Measurements from ENCODE around the gene MAT2A.

MAT2A gene

DNA sequence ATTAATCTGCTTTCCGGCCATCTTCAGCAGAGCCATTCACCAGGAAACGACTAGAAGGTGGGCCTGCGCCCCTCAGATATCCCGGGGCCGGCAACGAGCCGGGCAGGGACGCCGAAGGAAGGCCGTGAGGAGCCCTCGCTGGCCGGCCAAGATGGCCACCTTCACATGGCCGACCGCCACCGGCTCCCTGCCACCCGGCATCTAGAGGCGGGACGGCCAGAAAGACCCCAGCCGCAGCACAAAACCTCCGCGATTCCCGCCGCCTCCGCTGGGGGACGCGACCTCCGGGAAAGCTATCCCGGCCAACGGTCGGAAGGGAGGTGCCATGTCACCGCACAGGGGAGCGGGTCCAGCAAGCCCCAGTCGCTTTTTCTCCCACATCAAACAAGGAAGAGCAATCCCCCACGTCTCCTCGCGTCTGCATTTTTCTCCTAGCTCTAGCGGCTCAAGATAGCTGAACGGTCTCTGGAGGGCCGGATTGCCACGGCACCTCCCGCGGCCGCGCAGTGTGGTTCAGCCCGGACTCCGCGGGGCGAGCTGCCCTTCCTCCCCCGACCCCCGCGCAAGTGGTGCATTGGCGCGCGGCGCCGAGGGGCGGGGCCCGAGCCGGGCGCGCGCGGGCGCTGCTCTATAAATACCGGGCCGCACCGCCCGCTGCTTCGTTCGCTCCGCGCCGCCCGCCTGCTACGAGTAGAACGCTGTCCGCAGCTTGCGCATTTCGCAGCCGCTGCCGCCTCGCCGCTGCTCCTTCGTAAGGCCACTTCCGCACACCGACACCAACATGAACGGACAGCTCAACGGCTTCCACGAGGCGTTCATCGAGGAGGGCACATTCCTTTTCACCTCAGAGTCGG, at the start of gene MAT2A:
TSS of gene MAT2A (plus strand) at position 662 of the 854 bp plus-strand sequence. CDS start at position 782, 120 bp downstream.
- peak; percentile 89 to 91 for DNase-seq

DNA sequence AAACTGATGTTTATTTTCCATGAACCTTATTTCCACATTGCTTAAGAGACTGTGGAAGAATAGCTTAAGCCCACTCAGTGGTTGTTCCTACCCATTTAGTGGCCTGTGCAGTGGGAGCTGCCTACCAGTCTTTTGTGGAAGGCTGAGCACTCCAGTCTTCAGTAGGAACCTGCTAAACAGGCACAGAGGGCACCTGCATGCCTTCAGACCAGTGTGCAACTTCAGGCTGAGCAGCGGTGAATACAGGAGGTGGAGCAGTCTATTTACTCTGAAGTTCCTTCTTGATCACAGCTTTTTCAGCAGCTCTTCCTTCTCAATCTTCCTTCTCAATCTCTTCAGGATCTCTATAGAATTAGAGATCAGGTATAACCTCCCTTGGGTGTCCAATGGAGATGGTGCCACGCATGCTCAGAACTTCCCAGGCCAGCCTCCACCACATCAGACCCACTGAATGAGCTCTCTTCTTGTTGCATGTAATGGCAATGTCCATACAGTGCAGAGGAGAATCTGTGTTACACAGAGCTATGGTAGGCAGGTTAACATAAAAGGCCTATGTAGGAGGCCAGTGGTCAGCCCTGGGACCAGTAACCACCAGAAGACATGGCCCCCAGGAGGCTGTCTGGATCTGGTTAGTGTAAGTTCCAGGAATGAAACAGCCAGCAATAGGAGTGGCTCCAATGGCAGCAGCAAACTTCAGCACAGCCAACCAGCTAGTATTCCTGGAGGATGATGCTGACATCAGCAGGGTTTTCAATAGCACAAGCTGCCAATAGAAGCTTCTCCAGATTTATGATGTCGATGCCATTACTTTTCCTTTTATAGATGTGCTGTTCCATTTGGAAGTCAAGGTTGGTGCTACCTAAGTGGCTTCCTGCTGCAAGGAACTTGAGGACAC, 47.9 kb upstream of the MAT2A start:
- no peak for DNase-seq

DNA sequence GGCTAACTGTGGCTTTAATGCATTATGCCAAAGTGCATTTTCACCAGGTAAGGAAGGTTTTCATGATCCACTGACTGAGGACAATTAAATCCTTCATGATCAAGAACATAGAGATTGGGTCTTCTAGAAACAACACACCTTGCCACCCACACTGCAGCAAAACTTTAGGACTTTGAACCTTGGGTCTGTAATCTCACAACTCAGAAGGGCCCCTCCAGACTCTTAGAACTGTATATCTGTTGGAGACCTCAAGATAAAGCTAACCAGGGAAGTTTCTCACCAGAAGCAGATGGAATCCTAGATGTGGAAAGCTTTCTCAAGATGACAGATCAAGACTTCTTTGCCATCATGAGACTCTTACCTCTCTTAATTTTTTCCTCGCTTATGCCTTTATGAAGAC, 42.5 kb upstream of the MAT2A start:
- DNase-seq: no peak

DNA sequence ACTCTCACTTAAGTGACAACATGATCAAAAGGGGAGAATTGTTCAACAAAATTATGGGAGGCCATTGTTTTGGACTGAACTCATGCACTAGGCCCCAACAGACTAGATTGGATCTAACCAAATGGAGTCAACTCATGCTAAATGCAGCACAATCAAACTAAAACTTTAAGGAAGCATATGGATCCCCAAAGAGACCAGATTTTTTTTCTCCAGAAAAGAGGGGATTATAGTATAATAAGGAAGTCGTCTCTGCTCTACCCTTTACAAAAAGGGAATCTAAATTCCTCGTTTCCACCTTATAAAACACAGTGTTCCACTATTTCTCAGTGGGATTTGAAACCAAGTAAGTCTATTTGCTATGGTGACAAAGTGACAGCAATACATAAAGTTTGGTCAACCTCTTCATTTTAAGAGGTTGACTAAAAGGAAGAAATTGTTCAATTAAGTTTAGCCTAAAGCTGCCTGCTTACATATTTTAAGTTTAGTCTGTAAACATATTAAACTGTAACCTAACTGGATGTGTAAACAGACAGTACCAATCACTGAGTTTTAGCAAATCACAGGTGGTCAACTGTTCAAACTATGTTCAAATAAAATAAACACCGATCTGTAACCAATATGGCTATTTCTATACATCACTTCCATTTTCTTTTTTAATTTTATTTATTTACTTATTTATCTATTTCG, 40.9 kb upstream of the MAT2A start:
- no peak for DNase-seq

DNA sequence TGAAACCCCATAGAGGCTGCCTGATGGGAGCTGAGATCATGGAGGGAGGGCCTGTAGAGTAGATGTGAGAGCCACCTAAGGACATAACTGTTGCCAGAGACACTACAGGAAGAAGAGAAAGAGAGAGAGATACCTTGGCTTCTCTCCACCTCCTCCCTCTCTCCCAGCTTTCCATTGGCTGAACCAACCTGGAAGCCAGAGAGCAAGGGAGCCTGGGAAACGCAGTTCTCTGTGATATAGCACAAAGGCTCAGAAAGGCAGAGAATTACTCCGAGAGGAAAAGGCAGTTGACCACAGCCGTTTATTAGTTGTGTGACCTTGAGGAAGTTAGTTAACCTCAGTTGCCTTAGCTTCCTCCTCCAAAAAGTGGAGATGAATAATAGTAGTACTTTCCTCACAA, 37.7 kb upstream of the MAT2A start:
- no peak for DNase-seq

DNA sequence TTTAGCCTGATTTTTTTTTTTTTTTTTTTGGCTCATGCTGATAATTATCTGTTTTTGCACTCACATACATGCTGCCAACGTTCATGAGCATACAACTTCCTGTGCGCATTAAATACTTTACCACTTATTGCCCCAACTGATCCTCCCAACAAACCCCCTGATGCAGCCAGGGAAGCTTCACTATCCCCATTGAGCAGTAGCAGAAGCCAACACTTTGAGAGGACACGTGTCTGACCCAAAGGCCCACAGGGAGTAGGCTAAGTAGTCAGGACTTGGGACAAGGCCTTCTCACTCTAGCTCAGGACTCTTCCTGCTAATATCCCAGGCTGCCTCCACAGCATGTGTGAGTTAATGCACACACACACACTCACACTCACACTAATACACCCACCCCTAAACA, 36.2 kb upstream of the MAT2A start:
- no peak for DNase-seq

DNA sequence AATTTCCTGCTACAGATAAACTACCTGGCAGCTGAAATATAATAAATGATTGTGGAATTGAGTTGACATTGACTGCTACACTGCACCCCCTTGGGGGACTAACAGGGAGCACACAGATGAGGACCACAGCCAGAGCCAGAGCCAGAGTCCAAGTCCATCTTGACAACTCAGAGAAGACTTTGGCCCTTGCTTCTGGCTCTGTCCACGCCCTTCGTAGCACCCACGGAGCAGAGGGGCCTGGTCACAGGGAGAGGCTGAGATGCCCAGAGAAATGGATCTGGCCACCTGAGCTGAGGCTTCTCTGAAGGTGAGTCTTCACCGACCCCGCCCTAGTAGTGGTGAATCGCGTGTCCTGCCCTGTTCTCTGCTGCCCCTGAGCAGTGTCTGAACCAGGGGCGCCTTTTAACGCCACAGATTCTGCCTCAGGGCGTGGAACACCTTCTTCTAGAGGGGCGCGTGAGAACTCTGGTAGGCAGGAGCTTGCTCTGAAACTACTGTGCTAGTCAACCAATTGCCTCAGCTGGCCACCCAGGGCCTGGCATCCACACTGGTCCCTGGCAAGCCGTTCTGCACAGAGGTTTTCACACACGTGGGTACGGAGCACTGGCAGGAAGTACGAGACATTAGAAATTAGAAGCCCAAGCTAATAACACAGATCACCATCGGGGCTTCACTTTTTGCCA, 35.7 kb upstream of the MAT2A start:
- DNase-seq: no peak

DNA sequence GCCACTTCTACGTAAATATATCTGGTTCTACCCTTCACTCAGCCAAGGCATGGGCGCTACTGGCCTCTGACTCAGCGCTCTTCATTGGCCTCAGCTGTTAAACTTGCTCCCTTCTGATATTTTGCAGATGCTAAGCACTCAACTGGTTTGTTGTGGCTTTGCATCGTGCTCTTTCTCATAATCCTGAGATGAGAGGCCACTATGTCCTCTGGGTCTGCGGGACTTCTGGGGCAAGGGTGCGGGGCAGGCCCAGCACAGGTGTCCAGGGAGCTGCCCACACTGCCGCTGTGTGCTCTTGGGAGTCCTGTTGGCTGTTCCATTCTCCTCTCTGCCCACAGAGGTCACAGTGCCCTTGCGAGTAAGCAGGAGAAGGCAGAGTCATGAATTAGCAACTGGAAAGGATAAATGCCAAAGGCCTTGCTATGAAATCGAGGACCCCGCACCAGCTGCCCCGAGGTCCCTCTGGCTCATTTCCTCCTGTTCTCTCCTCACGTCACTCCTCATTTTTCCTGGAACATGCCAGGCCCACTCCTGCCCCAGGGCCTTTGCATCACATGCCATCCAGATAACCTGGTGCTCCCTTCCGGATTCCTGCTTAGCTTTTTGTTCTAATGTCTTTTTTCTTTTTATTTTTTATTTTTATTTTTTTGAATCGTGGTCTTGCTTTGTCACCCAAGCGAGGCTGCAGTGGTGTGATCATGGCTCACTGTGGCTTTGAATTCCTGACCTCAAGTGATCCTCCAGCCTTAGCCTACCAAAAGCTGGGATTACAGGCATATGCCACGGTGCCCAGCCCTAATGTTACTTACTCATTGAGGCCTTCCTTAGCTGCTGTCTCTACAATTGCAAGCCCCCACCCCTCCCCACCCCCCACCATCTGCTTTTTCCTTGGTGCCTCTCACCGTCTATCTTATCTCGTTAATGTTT, 34.9 kb upstream of the MAT2A start:
- no peak for DNase-seq

DNA sequence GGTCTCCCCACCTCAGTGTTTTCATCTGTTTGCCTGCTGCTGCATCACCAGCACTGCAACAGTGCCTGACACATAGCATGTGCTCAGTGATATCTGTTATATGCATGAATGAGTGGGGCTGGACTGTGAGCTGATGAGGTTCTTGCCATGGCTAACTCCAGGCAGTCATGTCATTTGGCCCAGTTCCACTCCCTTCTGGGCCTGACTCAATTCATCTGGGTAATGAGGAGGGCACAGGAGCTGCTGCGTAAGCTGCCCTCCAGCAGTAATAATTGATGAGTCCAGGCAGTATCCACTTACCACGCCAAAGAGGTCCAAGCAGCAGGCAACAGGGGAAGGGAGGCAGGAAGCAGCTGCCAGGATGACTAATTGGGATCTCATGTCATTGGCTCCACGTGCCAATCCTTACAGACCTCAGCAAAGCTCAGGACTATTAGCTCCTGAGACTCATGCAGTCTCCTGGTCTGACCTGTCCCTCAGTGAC, 34.1 kb upstream of the MAT2A start:
- DNase-seq: no peak

DNA sequence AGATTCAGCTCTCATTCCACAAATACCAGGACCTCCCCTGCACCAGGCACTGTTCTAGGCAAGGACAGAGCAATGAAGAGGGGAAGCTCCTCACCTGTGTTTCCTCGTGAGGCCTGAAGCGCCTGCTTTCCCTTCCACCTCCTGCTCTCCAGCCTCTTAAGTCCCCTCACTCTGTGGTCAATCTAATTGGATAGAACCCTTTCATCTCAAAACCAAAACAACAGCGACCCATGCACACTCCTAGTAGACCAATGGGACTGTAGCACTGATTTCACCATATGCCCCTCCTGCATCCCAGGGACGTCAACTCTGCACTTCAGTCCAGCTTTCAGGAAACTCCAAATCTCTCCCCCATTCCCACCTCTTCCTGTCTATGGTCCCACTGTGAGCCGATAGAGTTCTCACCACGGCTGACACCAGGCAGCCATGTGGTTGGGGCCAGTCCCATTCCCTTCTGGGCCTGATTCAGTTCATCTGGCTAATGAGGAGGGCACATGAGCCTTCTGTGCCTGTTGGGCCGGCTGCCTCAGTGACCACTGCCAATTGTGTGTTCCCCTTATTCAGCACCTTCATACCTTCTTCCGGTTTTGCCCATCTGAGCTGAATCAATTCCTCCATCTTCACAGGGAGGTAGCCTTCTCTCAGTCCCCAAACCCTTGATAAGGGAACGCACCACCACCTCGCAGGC, 33.3 kb upstream of the MAT2A start:
- DNase-seq: no peak

DNA sequence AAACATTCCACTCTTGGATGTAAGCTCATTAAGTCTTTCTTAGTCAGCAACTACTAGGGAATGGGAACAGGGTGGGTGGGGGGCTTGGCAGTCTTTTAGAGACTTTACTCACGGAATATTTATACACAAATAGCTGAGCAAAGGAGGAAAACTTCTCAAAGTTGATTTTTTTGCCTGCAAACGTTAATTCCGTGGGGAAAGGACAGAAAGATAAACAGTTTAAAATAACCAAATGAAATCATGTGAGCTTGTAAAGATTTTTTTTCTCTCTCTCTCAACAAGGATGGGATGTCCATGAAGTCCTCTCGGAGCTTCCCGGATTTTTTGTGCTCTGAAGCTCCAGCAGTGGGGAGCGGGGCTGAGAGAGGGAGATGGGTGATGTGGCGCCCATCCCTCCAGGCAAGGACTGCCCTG, 32.2 kb upstream of the MAT2A start:
- DNase-seq: no peak

DNA sequence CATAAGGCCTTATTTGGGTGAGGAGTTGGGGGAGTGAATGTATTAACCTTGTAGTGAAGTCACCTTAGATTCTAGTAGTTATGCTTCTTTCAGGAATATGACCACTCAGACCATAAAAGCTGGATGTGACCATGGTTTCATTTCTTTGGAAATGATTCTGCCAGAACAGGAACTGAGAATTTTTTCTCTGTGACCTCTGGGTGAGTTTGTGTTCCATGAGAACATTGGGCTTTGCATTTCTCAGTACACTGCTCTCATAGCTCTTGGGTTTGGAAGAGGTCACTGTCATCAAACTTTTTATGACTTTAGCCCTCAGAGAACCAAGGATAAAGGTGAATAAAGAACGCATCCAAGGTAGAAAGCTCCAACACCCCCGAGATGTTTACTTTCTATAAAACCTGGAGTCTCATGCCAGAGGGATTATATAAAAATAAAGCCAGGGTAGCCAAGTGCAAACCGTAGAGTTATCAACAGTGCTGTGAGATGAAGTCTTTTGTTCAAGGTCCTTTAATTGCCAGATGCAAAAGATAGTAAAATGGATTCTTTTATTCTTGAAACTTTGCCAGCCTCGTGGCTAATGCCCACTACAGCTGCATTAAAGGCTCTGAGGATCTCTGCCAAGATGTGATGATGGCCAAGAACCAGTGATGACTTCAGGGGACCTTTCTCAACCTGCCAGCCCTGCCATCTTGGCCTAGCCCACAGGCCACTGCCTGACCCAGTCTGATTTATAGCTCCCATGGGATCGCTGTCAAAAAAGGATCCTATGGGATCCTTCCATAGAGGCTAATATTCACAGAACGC, 27.8 kb upstream of the MAT2A start:
- DNase-seq: no peak

DNA sequence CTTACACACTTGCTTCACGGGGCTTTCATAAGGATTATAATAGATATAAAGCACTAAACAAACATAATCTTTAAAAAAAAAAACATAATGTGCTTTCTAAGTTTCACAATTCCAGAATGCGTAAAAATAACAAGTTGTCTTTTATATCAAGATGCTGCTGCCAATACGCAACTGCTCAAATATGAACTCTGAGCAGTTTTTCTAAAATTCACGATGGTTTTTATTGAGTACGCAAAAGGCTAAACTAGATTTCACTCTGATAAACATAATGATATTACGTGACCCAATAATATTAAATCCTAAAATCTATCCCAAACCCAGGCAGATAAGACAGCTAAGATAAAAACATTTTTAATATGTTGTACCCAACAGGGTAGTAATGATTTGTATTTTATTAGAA, 24.6 kb upstream of the MAT2A start:
- no peak for DNase-seq

DNA sequence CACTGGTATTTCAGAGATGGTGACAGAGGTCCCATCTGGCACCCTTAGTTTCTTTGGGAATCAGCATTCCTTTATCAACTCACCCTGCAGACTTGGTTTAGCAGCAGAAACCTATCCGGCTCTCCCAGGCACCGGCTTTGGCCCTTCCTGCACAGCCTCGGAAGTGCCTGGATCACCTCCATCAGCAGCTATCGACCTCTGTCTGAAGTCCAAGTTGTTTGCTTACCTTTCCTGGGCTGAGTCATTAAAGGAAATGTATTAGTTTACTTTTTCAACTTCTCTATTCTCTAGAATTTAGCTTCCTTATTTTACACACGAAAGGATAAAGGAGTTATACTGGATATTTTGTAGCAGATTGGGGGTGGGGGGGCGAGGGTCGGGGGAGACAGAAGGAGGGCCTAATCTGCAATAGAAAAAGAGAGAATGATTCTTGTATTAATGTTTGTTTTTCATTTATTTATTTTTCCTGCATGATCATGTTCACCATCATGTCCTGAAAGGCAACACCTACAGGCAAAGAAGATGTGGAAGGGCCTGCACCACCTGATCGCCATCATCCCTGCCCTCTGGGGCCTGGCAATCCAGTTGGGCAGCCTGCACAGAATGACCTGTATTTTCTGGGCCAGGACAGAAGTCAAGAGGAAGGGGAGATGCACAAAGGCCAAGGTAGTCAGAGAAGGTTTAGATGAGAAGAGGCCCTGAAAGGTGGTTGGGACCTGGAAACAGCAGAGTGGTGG, 22.1 kb upstream of the MAT2A start:
- no peak for DNase-seq

DNA sequence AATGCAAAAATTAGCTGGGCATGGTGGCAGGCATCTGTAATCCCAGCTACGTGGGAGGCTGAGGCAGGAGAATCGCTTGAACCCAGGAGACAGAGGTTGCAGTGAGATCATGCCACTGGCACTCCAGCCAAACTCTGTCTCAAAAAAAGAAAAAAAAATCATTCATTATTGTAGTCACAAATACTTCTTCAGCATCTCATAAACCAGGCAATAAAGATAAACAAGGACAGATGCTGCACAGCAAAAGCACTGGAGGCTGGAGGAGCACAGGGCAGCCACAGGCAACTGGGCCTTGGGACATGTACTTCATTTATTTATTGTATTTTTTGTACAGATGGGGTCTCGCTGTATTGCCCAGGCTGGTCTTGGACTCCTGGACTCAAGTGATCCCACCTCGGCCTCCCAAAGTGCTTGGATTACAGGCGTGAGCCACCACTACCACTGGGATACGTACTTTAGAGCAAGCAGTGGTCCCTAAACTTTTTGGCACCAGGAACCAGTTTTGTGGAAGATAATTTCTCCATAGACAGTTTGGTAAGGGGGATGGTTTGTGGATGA, 16.8 kb upstream of the MAT2A start:
- no peak for DNase-seq

DNA sequence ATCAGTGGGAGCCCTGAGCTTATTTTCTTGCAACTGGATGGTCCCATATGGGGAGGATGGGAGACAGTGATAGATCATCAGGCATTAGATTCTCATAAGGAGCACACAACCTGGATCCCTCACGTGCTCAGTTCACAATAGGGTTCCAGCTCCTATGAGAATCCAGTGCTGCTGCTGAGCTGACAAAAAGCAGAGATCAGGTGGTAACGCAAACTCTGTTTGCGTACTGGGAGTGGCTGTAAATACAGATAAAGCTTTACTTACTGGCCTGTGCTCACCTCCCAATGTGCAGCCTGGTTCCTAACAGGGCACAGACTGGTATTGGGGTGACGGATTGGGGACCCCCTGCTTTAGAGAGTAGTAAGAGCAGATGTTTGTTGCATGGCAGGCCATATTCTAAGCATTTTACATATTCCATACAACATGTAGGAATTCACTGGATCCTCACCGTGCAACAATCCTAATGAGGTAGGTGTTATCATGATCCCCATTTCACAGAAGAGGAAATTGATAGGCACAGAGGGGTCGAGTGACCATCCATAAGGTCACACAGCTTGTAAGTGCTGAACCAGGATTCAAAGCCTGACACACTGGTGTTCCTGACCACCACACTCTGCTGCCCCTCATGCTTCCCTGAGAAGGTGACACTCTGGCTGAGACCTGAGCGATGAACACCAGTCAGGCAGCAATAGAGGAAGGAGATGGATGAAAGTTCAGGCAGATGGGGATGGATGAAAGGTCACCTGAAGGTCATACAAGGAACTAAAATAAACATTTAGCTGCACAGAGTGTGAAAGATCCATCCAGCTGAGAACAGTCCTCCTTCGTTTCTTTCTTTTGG, 15.7 kb upstream of the MAT2A start:
- DNase-seq: no peak

DNA sequence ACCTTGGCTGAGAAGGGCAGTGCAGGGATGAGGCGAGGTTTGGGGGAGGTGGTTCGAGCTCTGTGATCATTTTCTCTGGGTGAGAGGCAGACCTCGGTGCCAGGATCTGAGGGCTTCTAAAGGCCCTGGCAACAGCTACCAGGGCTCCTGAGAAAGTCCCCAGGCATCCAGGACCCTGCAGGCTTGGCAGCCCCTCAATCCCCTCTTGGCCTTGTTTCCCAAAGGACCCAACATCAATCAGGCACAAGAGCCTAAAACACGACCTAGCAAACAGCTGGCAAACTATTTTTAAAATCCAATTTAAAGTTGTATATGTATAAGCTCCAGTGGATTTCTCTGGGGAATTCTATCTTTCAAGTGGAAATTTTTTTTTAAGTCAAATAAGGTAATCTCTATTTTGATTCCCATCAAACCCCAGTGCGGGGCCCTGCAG, 15.0 kb upstream of the MAT2A start:
- no peak for DNase-seq
